Measurements from ENCODE around the gene ZNF335.
"Not testable (repeated sequence)": the region's sequence is repeated elsewhere in the genome, so short reads cannot be mapped to it uniquely, and the experiment has no call there.

The ZNF335 gene

GRCh38 chr20:45998337-45998736 lies 26.3 kb upstream of the ZNF335 start:
- no peak for DNase-seq (ENCODE audit: low spot score)
- ATAC-seq (ENCODE audit: low read depth), result no peak
- no peaks in the 10 kb centered on the region for H3K36me3 ChIP-seq (ENCODE audit: low read depth)
- H3K27ac ChIP-seq (ENCODE audit: poor library complexity, severe bottlenecking), result peak overlapping the region; percentile 88
- H3K4me1 ChIP-seq (ENCODE audit: insufficient read depth, poor library complexity, severe bottlenecking), result peaks cover 35% of the 10 kb centered on the region
- no peaks in the 10 kb centered on the region for H3K9me3 ChIP-seq (ENCODE audit: severe bottlenecking)
- no peak overlapping the region for H3K4me3 ChIP-seq (ENCODE audit: severe bottlenecking)
- no peaks in the 10 kb centered on the region for H3K27me3 ChIP-seq (ENCODE audit: insufficient read depth, poor library complexity, severe bottlenecking)
- TF ChIP-seq, protein P1, sequence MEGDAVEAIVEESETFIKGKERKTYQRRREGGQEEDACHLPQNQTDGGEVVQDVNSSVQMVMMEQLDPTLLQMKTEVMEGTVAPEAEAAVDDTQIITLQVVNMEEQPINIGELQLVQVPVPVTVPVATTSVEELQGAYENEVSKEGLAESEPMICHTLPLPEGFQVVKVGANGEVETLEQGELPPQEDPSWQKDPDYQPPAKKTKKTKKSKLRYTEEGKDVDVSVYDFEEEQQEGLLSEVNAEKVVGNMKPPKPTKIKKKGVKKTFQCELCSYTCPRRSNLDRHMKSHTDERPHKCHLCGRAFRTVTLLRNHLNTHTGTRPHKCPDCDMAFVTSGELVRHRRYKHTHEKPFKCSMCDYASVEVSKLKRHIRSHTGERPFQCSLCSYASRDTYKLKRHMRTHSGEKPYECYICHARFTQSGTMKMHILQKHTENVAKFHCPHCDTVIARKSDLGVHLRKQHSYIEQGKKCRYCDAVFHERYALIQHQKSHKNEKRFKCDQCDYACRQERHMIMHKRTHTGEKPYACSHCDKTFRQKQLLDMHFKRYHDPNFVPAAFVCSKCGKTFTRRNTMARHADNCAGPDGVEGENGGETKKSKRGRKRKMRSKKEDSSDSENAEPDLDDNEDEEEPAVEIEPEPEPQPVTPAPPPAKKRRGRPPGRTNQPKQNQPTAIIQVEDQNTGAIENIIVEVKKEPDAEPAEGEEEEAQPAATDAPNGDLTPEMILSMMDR (IDR thresholded peaks at IDR 0.05; ENCODE audit: poor library complexity, severe bottlenecking), result no peak

DNA sequence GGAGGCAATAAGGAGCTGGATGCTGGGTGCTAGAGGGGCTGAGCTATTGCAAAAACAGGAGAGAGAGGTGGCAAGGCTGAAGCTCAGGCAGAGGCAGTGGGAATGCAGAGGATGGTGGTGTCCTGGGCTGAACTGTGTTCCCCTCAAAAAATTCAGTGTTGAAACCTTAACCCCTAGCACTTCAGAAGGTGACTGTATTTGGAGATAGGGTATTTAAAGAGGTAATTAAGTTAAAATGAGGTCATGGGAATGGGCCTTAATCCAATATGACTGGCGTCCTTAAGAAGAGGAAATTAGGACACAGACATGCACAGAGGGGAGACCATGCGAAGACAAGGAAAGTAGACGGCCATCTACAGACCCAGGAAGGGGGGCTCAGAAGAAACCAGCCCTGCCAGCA lies 25.2 kb upstream of the ZNF335 start:
- H3K36me3 ChIP-seq (ENCODE audit: low read depth), result no peaks in the 10 kb centered on the region
- TF ChIP-seq, protein P1 (IDR thresholded peaks at IDR 0.05; ENCODE audit: poor library complexity, severe bottlenecking), result no peak
- ATAC-seq (ENCODE audit: low read depth) (no peak), DNase-seq (ENCODE audit: low spot score) (peak; percentile 14)
- peak overlapping the region; percentile 88 for H3K27ac ChIP-seq (ENCODE audit: poor library complexity, severe bottlenecking)
- no peaks in the 10 kb centered on the region for H3K27me3 ChIP-seq (ENCODE audit: insufficient read depth, poor library complexity, severe bottlenecking)
- H3K4me3 ChIP-seq (ENCODE audit: severe bottlenecking), result no peak overlapping the region
- no peaks in the 10 kb centered on the region for H3K9me3 ChIP-seq (ENCODE audit: severe bottlenecking)
- H3K4me1 ChIP-seq (ENCODE audit: insufficient read depth, poor library complexity, severe bottlenecking), result peaks cover 42% of the 10 kb centered on the region

GRCh38 chr20:45995495-45996097 lies 23.6 kb upstream of the ZNF335 start:
- not testable (repeated sequence) for H3K9me3 ChIP-seq (ENCODE audit: severe bottlenecking); H3K27me3 ChIP-seq (ENCODE audit: insufficient read depth, poor library complexity, severe bottlenecking); H3K36me3 ChIP-seq (ENCODE audit: low read depth); H3K4me3 ChIP-seq (ENCODE audit: severe bottlenecking)
- peaks cover 42% of the 10 kb centered on the region for H3K4me1 ChIP-seq (ENCODE audit: insufficient read depth, poor library complexity, severe bottlenecking)
- ATAC-seq (ENCODE audit: low read depth) (peak; percentile 2; the same call in 2 of the 3 replicates), DNase-seq (ENCODE audit: low spot score) (peak; percentile 62)
- peak overlapping the region; percentile 88 for H3K27ac ChIP-seq (ENCODE audit: poor library complexity, severe bottlenecking)

DNA sequence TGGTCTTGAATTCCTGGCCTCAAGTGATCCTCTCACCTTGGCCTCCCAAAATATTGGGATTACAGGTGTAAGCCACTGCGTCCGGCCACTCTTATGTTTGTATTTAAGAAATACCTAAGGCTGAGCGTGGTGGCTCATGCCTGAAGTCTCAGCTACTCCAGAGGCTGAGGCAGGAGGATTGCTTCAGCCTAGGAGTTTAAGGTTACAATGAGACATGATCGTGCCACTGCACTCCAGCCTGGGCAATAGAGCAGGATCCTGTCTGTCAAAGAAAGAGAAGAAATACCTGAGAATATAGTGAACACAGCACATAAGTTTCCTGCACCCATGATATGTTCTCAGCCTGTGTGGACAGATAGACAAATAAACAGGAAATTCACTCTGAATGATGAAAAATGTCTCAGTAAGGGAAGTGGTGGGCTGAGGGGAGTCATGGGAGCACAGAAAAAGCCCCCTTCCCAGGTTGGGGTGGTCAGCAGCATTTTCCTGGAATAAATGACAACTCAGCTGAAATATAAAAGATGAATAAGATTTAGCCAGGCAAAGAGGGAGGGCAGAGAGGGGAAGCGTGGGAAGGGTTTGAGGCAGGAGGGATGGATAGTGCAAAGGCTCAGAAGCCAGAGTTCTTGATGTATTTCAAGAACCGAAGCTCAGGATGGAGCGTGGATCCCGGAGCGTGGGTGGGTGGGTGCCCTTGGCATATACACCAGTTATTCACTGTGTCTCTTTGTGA lies 22.9 kb upstream of the ZNF335 start:
- peak overlapping the region; percentile 88 for H3K27ac ChIP-seq (ENCODE audit: poor library complexity, severe bottlenecking)
- TF ChIP-seq, protein P1 (IDR thresholded peaks at IDR 0.05; ENCODE audit: poor library complexity, severe bottlenecking), result no peak
- H3K9me3 ChIP-seq (ENCODE audit: severe bottlenecking), result no peaks in the 10 kb centered on the region
- no peak for ATAC-seq (ENCODE audit: low read depth)
- peaks cover 42% of the 10 kb centered on the region for H3K4me1 ChIP-seq (ENCODE audit: insufficient read depth, poor library complexity, severe bottlenecking)
- no peaks in the 10 kb centered on the region for H3K27me3 ChIP-seq (ENCODE audit: insufficient read depth, poor library complexity, severe bottlenecking)
- H3K4me3 ChIP-seq (ENCODE audit: severe bottlenecking), result no peak overlapping the region
- no peaks in the 10 kb centered on the region for H3K36me3 ChIP-seq (ENCODE audit: low read depth)
- peak; percentile 65 for DNase-seq (ENCODE audit: low spot score)

DNA sequence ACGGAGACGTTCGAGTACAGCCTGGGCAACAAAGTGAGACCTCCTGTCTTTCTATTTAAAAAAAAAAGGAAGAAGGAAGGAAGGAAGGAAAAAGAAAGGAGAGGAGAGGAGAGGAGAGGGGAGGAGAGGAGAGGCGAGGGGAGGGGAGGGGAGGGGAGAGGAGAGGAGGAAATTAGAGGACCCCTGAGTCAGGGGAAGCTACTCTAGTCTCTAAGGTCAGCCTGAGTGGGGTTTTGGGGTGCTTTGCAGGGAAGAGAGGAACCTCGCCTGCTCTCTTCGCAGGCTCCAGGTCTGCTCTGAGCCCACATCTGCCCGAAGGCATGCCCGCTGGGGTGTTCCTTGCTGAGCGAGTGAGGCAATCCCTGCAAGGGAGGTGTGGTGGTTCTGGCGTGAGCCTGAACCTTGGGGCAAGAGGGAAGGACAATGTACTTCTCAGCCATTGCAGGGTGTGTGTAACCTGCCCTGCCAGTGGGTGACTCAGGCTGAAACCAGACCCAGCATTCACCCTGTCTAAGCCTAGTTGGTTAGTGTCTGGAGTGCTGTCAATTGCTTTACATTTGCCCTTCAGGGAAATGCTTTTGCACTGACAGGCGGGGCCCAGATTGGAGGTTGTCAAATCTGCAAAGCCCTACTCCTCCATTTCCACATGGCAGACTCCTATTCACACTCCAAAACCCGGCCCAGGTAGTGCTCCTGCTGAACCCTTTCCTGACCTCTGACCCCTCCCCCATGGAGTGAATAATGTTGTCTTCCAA lies 21.4 kb upstream of the ZNF335 start:
- H3K9me3 ChIP-seq (ENCODE audit: severe bottlenecking), result no peaks in the 10 kb centered on the region
- TF ChIP-seq, protein P1 (IDR thresholded peaks at IDR 0.05; ENCODE audit: poor library complexity, severe bottlenecking), result peak; percentile 41
- H3K27me3 ChIP-seq (ENCODE audit: insufficient read depth, poor library complexity, severe bottlenecking), result no peaks in the 10 kb centered on the region
- peak overlapping the region; percentile 88 for H3K27ac ChIP-seq (ENCODE audit: poor library complexity, severe bottlenecking)
- H3K36me3 ChIP-seq (ENCODE audit: low read depth), result no peaks in the 10 kb centered on the region
- ATAC-seq (ENCODE audit: low read depth), result peak; percentile 99
- DNase-seq (ENCODE audit: low spot score), result peak; percentile 100
- peaks cover 40% of the 10 kb centered on the region for H3K4me1 ChIP-seq (ENCODE audit: insufficient read depth, poor library complexity, severe bottlenecking)
- H3K4me3 ChIP-seq (ENCODE audit: severe bottlenecking), result no peak overlapping the region

Measured in RWPE2 (cell line).